K562 (cell line): Measurements from ENCODE around the gene WDR5B. TPM values are rescaled to one million over a fixed set of nuclear protein-coding genes. Genes with fewer than 3 reads are reported as not detected.

ENCODE experiments used
- ATAC-seq: fragments of 200-7000 bp; cut with Tn5 transposase; 3 replicates; pipeline ENCODE4 v1.9.1; 2020; ENCODE audit warnings: moderate library complexity
- Bru-seq: library from RNA; stranded (reverse); fragments of 400-500 nt; gene quantifications from one replicate; lab custom pipeline; 2021; lab: Mats Ljungman, UMichigan
- BruChase-seq, 2 experiments: library from RNA; stranded (reverse); fragments of 400-500 nt; gene quantifications; one replicate each; lab custom pipeline; 2021; lab: Mats Ljungman, UMichigan
- BruUV-seq: library from RNA; stranded (reverse); fragments of 400-500 nt; replicated peaks from 2 replicates; lab custom pipeline; 2021; lab: Mats Ljungman, UMichigan
- CTCF ChIA-PET: fragments of 300-600 bp; formaldehyde crosslinking; extraction: SDS; loops from one replicate; lab custom pipeline; 2021; ENCODE audit warnings: low intra/inter-chr PET ratio; lab: Yijun Ruan, JAX
- POLR2A ChIA-PET: fragments of 300-600, 350-650 bp; sonication (Branson Sonifier 250); formaldehyde crosslinking; extraction: SDS; loops from one replicate; lab custom pipeline; 2021; ENCODE audit warnings: antibody characterized with exemption, inconsistent platforms; lab: Yijun Ruan, JAX
- DNase-seq, 4 experiments: peaks; one replicate each; pipeline versions ENCODE4 v3.0.0 to v3.0.0-alpha.2; 2011 to 2018; ENCODE audit warnings: low spot score in 3 of 4, mixed read lengths in 3 of 4; ENCODE audit errors: extremely low read depth in 1 of 4
- FAIRE-seq: peaks from 2 replicates; lab custom pipeline; 2011; peaks lifted over from hg19 to GRCh38; lab: Jason Lieb, UNC
- H2AFZ ChIP-seq: 2 replicates; pipeline ENCODE4 v1.6.0; 2011; ENCODE audit warnings: low read depth, low read length, control low read depth, inconsistent platforms
- H3K27ac ChIP-seq: fragments of 200-600 bp; 3 replicates; pipeline ENCODE4 v1.8.0; 2011; ENCODE audit warnings: low read depth, mild to moderate bottlenecking, control low read depth, inconsistent platforms, low read length, moderate library complexity, mixed read lengths; ENCODE audit errors: extremely low read depth
- H3K27me3 ChIP-seq, 2 experiments: fragments of 300-600 bp in 1 of 2; 2 replicates in 1 of 2; 3 replicates in 1 of 2; pipeline versions ENCODE4 v1.6.0 to v1.8.0; 2011; ENCODE audit warnings: inconsistent platforms in 2 of 2, low read length in 2 of 2, mild to moderate bottlenecking in 1 of 2, mixed read lengths in 1 of 2, moderate library complexity in 1 of 2; ENCODE audit not compliant: control insufficient read depth in 2 of 2, insufficient read depth in 2 of 2
- H3K36me3 ChIP-seq: fragments of 300-600 bp; 3 replicates; pipeline ENCODE4 v1.8.0; 2011; ENCODE audit warnings: mild to moderate bottlenecking, low read length, inconsistent platforms; ENCODE audit not compliant: control insufficient read depth, insufficient read depth
- H3K4me1 ChIP-seq, 2 experiments: fragments of 200-600 bp in 1 of 2; replicated peaks in 1 of 2; 2 replicates in 1 of 2; 3 replicates in 1 of 2; pipeline versions ENCODE4 v1.5.1 to v1.8.0; 2011; ENCODE audit warnings: inconsistent platforms in 2 of 2, low read length in 2 of 2, mild to moderate bottlenecking in 1 of 2, mixed read lengths in 1 of 2, moderate library complexity in 1 of 2; ENCODE audit not compliant: control insufficient read depth in 2 of 2, insufficient read depth in 2 of 2
- H3K4me2 ChIP-seq: 2 replicates; pipeline ENCODE4 v1.6.1; 2011; ENCODE audit warnings: low read length, control low read depth, inconsistent platforms, mixed read lengths; ENCODE audit not compliant: insufficient read depth
- H3K4me3 ChIP-seq: fragments of 200-600 bp; sonication (generic), shearing (Covaris generic); 2 replicates; pipeline ENCODE4 v1.5.1; 2016; ENCODE audit warnings: control low read depth, inconsistent platforms
- H3K79me2 ChIP-seq: fragments of 200-600 bp; 3 replicates; pipeline ENCODE4 v1.8.0; 2011; ENCODE audit warnings: low read length, inconsistent platforms; ENCODE audit not compliant: control insufficient read depth, insufficient read depth
- H3K9ac ChIP-seq, 2 experiments: 2 replicates each; pipeline versions ENCODE4 v1.6.0 to v1.6.1; 2011; ENCODE audit warnings: low read depth in 2 of 2, low read length in 2 of 2, control low read depth in 1 of 2, inconsistent platforms in 1 of 2, mild to moderate bottlenecking in 1 of 2, mixed read lengths in 1 of 2; ENCODE audit not compliant: insufficient read depth in 1 of 2
- H3K9me1 ChIP-seq: one replicate; pipeline ENCODE4 v1.6.0; 2011; ENCODE audit warnings: inconsistent platforms, mild to moderate bottlenecking, low read length, moderate library complexity; ENCODE audit not compliant: control insufficient read depth, insufficient read depth
- H3K9me3 ChIP-seq: replicated peaks from 2 replicates; pipeline ENCODE4 v1.5.1; 2011; ENCODE audit warnings: low read depth, low read length, inconsistent platforms; ENCODE audit not compliant: control insufficient read depth, insufficient read depth
- H4K20me1 ChIP-seq: replicated peaks from 2 replicates; pipeline ENCODE4 v1.6.1; 2011; ENCODE audit warnings: low read length, inconsistent platforms, mixed read lengths; ENCODE audit not compliant: control insufficient read depth, insufficient read depth
- CBX3 ChIP-seq, 2 experiments: IDR thresholded peaks; 1 replicate in 1 of 2; 2 replicates in 1 of 2; pipeline ENCODE4 v1.6.1; 2012; ENCODE audit warnings: inconsistent platforms in 2 of 2, low read length in 2 of 2, borderline replicate concordance in 1 of 2, control low read depth in 1 of 2
- FOS ChIP-seq: IDR thresholded peaks from 3 replicates; pipeline ENCODE4 v1.6.1; 2011; ENCODE audit not compliant: insufficient read length; ENCODE audit errors: extremely low read depth
- FOXK1 ChIP-seq: sonication (generic); formaldehyde crosslinking; IDR thresholded peaks from 2 replicates; pipeline ENCODE4 v1.8.0; 2022; ENCODE audit warnings: missing genetic modification reagents, mild to moderate bottlenecking, borderline replicate concordance
- FOXP4 ChIP-seq: sonication (generic); formaldehyde crosslinking; IDR thresholded peaks from 2 replicates; pipeline ENCODE4 v1.8.0; 2022; ENCODE audit warnings: mild to moderate bottlenecking, missing genetic modification reagents, borderline replicate concordance
- HLTF ChIP-seq: fragments of 450-650 bp; IDR thresholded peaks from 2 replicates; pipeline ENCODE4 v1.6.1; 2016
- JUN ChIP-seq, 2 experiments: sonication (generic) in 1 of 2; formaldehyde crosslinking in 1 of 2; IDR thresholded peaks; 2 replicates each; pipeline versions ENCODE4 v1.6.1 to v1.8.0; 2012 to 2022; ENCODE audit warnings: borderline replicate concordance in 2 of 2, mild to moderate bottlenecking in 2 of 2, improper control_type of control experiment in 1 of 2, low read depth in 1 of 2, low read length in 1 of 2, missing genetic modification reagents in 1 of 2
- L3MBTL2 ChIP-seq: fragments of 450-650 bp; IDR thresholded peaks from 2 replicates; pipeline ENCODE4 v1.6.1; 2016; ENCODE audit warnings: mild to moderate bottlenecking, moderate library complexity
- NONO ChIP-seq, 2 experiments: fragments of 200-400 bp in 1 of 2; fragments of 450-650 bp in 1 of 2; formaldehyde crosslinking in 1 of 2; IDR thresholded peaks; 2 replicates each; pipeline ENCODE4 v1.6.1; 2017; ENCODE audit warnings: low read depth in 2 of 2, mild to moderate bottlenecking in 2 of 2, moderate library complexity in 2 of 2, low read length in 1 of 2
- SNRNP70 ChIP-seq: fragments of 200-400 bp; formaldehyde crosslinking; optimal IDR thresholded peaks from 2 replicates; pipeline ENCODE3; 2017; ENCODE audit warnings: low read depth, low read length
- SP2 ChIP-seq: IDR thresholded peaks from 2 replicates; pipeline ENCODE4 v1.6.1; 2011; ENCODE audit warnings: mild to moderate bottlenecking, low read depth, low read length, moderate library complexity; ENCODE audit not compliant: poor library complexity, severe bottlenecking; ENCODE audit errors: extremely low read depth
- WGBS: fragments of 100-300 bp; shearing (Covaris generic); methylation state at CpG from one replicate; pipeline ENCODE4 v1.1.6; 2016; ENCODE audit warnings: low coverage, mixed read lengths; ENCODE audit not compliant: insufficient coverage; ENCODE audit errors: missing lambda C conversion rate; 5-methylcytosine and 5-hydroxymethylcytosine counted together
- in situ Hi-C: fragments of 300-500 bp; cut with MboI; formaldehyde crosslinking; loops from 4 replicates; pipeline ENCODE4 v1.15.0; 2018; ENCODE audit warnings: inconsistent platforms, mixed read lengths
- intact Hi-C: fragments of 100-400 bp; cut with micrococcal nuclease; formaldehyde crosslinking; loops from 2 replicates; pipeline ENCODE4 v1.14.2; 2022
- long read RNA-seq, 3 experiments: library from polyadenylated mRNA in 2 of 3; library from RNA in 1 of 3; unstranded in 2 of 3; stranded (forward) in 1 of 3; transcript quantifications; one replicate each; pipeline ENCODE4 v2.0.0, GENCODE V29; 2019 to 2022
- polyA minus RNA-seq, 3 experiments: library from RNA; depleted of rRNA, polyadenylated mRNA; stranded (reverse); fragments of >200 nt; gene quantifications; 2 replicates each; pipeline ENCODE4 v1.2.3, GENCODE V29; 2011
- polyA plus RNA-seq, 8 experiments: library from polyadenylated mRNA; depleted of rRNA in 4 of 8; stranded (reverse) in 5 of 8; unstranded in 3 of 8; fragments of >200 nt; fragmentation: Nextera tagmentation in 2 of 8; fragmentation: Illumina TruSeq in 1 of 8; extraction: Ambion mirVana in 2 of 8; extraction: Trizol in 1 of 8; gene quantifications; 2 replicates each; pipeline versions ENCODE4 v1.2.1 to v1.2.3, GENCODE V29; 2011 to 2014; ENCODE audit warnings: inconsistent platforms in 1 of 8, missing spikeins in 1 of 8
- total RNA-seq, 7 experiments: library from RNA; depleted of rRNA in 6 of 7; stranded (reverse); fragments of >200 nt in 6 of 7; fragmentation: Illumina TruSeq in 2 of 7; extraction: Trizol in 2 of 7; gene quantifications; 2 replicates each; pipeline versions ENCODE4 v1.2.1 to v1.2.3, GENCODE V29; 2011 to 2021; ENCODE audit warnings: low replicate concordance in 1 of 7

The WDR5B gene
- 6.0 and 16.2 TPM in 2 replicates for total RNA-seq (2011; cell fraction: chromatin; rRNA removed; ENCODE audit: low replicate concordance)
- 7.0 and 9.1 TPM in 2 replicates for total RNA-seq (2011; cell fraction: nucleolus; rRNA removed)
- 10.6 and 10.9 TPM in 2 replicates for total RNA-seq (2011; cell fraction: nucleoplasm; rRNA removed)
- total RNA-seq (2014; rRNA removed) (2.3 and 2.8 TPM in 2 replicates), total RNA-seq (2014; rRNA removed; fragmentation: Illumina TruSeq; extraction: Trizol) (4.4 and 4.6 TPM in 2 replicates), total RNA-seq (2015; rRNA removed; fragmentation: Illumina TruSeq; extraction: Trizol) (4.1 and 4.2 TPM in 2 replicates), total RNA-seq (2021) (3.0 and 3.1 TPM in 2 replicates), polyA plus RNA-seq (2011; rRNA removed) (9.0 and 10.1 TPM in 2 replicates), polyA plus RNA-seq (2014; fragmentation: Illumina TruSeq; extraction: Trizol) (2.9 and 3.5 TPM in 2 replicates), polyA plus RNA-seq (2014; fragmentation: Nextera tagmentation; extraction: Ambion mirVana) (1 to 10 TPM; 3.9 to 4.4 TPM), polyA plus RNA-seq (2014; rRNA removed) (4.8 and 5.0 TPM in 2 replicates), polyA minus RNA-seq (2011; rRNA and poly(A)+ RNA removed) (7.1 and 8.6 TPM in 2 replicates), Bru-seq, nascent RNA (percentile 78 among the genes with signal in this experiment), BruChase-seq, experiment 1, labeled RNA remaining after a 2-hour chase (percentile 69 among the genes with signal in this experiment), BruChase-seq, experiment 2, labeled RNA remaining after a 6-hour chase (percentile 73 among the genes with signal in this experiment)
- polyA plus RNA-seq (2011; cell fraction: cytosol; rRNA removed): 2.2 and 4.9 TPM in 2 replicates
- 4.5 and 6.7 TPM in 2 replicates for polyA plus RNA-seq (2011; cell fraction: nucleus; rRNA removed)
- polyA plus RNA-seq (2012): 2.8 and 4.5 TPM in 2 replicates
- 1.4 and 1.6 TPM in 2 replicates for polyA minus RNA-seq (2011; cell fraction: cytosol; rRNA and poly(A)+ RNA removed)
- 5.1 and 13.6 TPM in 2 replicates for polyA minus RNA-seq (2011; cell fraction: nucleus; rRNA and poly(A)+ RNA removed)
- long read RNA-seq, experiment 1, transcript WDR5B-201 (1 exons, 3,720 nt): major isoform, 13 of 13 reads
- long read RNA-seq, experiment 1, partial matches to known transcripts: 0 of 13 reads
- long read RNA-seq, experiment 1, other reads (novel, unspliced or antisense): 0 of 13 reads
- long read RNA-seq, experiment 2, partial matches to known transcripts: 0 of 2 reads
- long read RNA-seq, experiment 2, other reads (novel, unspliced or antisense): 0 of 2 reads
- long read RNA-seq, experiment 3, transcript WDR5B-201 (1 exons, 3,720 nt): major isoform, 6 of 6 reads
- long read RNA-seq, experiment 3, partial matches to known transcripts: 0 of 6 reads
- long read RNA-seq, experiment 3, other reads (novel, unspliced or antisense): 0 of 6 reads

DNA sequence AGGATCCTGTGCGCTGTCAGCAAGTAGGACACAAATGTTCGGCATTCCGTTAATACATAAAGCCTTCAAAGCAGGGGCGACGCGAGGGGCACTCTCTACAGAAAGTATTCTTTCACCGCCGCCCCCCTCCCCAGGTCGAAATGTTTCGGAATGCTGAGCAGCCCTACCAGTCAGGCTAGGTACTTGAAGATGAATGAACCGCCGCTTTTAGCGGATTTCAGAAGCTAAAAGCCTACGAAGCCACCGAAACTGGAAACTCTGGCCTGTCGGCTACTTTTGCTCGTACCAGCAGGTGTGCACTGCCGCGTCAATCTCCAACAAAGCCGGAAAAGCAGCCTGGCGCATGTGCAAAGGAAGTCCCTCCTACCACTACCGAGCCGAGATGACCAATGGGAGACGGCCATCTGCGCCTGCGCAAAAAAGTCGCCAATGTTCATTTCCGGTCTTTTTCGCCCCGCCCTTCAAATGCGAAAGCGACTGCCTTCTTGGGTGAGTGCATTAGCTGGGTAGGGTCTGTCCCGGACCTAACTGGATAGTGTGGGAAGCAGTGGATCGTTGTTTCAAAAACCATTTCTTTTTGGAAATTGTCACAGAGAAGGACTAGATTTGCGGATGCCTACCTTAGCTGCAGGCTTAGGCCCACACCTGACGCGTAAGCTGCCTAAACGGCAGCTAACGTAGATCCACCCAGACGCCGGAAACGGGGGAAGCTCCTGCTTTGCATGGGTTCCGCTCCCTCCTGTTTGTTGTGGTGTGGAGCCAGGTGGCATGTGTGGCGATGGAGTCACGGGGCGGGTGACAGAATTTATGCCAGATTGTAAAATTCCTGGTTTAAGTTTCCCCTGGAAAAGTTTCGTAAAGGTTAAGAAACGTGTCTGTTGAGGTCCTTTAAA, at the start of gene WDR5B:
Gene WDR5B, minus strand, starts transcription at position 301 of the 893 bp plus-strand sequence. CDS start 534 bp downstream, outside the sequence.
- H3K4me3 ChIP-seq: peak within 1 kb of the TSS; percentile 60
- peaks cover 26% of the 10 kb centered on the region; the same call in 2 of the 3 replicates for H3K36me3 ChIP-seq
- ATAC-seq (peak; percentile 93), DNase-seq (peak; percentile 94 to 99 (median 98)), FAIRE-seq (peak; percentile 100)
- H3K27ac ChIP-seq: peak within 1 kb of the TSS; percentile 90
- H3K79me2 ChIP-seq: peaks cover 45% of the 10 kb centered on the region
- no peaks in the 10 kb centered on the region for H3K9me1 ChIP-seq
- ChIA-PET POLR2A (interaction anchor here (0.6 to 1.8 kb wide), 9 partner anchors 8 to 267 kb away, joined by 3 to 6 read pairs (median 3); partner anchors contain the start of gene MIX23), CTCF (no interaction called here)
- intact Hi-C loops: no loop called here
- peak within 1 kb of the TSS; percentile 92 for H2AFZ ChIP-seq
- in situ Hi-C loops: no loop called here
- no peaks in the 10 kb centered on the region for H3K9me3 ChIP-seq
- WGBS: under 1% methylated on average over 45 of the region's 48 CpGs
- H3K4me1 ChIP-seq: peaks cover 0 to 4% of the 10 kb centered on the region in 2 experiments; a peak in 2 of 5 replicates
- peak within 1 kb of the TSS; percentile 90 for H3K4me2 ChIP-seq
- BruUV-seq: TSS peak; percentile 83
- no peaks in the 10 kb centered on the region for H4K20me1 ChIP-seq
- peak within 1 kb of the TSS; percentile 87 to 94 for H3K9ac ChIP-seq
- H3K27me3 ChIP-seq: no peaks in the 10 kb centered on the region
- 0 out of 2 replicates have a peak, but pooled peaks have one; percentile 37 for TF ChIP-seq FOXP4 (CRISPR knock-in tag)
- TF ChIP-seq NONO (IDR thresholded peaks at IDR 0.05; ENCODE audit: low read depth in 2 of 2, low read length in 1 of 2): peak in 1 of 2 experiments; percentile 61; a peak in 1 of 4 replicates
- peak; percentile 23 for TF ChIP-seq SP2
- TF ChIP-seq JUN (IDR thresholded peaks at IDR 0.05; ENCODE audit: borderline replicate concordance, low read depth, low read length): no peak
- TF ChIP-seq JUN (CRISPR knock-in tag; IDR thresholded peaks at IDR 0.05; ENCODE audit: borderline replicate concordance): no peak
- 0 out of 2 replicates have a peak, but pooled peaks have one; percentile 27 for TF ChIP-seq FOXK1
- TF ChIP-seq FOS: peak; percentile 37
- peak in 1 of 2 experiments; percentile 25; a peak in 1 of 3 replicates for TF ChIP-seq CBX3 (IDR thresholded peaks at IDR 0.05; ENCODE audit: borderline replicate concordance in 1 of 2, low read length in 2 of 2)
- no peak for TF ChIP-seq HLTF
- TF ChIP-seq SNRNP70: no peak
- peak; percentile 22; the same call in 1 of the 2 replicates for TF ChIP-seq L3MBTL2
